ENCODE results near the gene PLA2G15.

DNA sequence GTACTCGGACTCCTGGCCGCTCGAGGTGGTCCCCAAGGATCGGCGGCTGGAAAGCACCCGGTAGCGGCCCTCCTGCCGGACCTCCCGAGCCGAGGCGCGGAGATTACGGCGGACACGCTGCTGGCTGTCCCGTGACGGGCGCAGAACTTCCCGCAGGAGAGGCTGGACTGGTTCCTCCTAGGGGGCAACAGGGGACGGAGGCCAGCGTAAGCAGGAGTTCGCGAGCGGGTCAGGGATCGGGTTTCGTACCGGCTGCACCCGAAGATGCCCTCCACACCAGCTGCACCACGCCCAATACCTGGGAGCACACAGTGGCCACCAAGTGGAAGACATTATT lies 65.2 kb downstream of the PLA2G15 start:
- TF ChIP-seq POLR2AphosphoS5 (IDR thresholded peaks at IDR 0.05; ENCODE audit: low read depth) (no peak), GABPA (IDR thresholded peaks at IDR 0.05; ENCODE audit: low read depth) (no peak), SPI1 (IDR thresholded peaks at IDR 0.05; ENCODE audit: borderline replicate concordance, low read depth) (no peak)
- TF ChIP-seq, protein P1, sequence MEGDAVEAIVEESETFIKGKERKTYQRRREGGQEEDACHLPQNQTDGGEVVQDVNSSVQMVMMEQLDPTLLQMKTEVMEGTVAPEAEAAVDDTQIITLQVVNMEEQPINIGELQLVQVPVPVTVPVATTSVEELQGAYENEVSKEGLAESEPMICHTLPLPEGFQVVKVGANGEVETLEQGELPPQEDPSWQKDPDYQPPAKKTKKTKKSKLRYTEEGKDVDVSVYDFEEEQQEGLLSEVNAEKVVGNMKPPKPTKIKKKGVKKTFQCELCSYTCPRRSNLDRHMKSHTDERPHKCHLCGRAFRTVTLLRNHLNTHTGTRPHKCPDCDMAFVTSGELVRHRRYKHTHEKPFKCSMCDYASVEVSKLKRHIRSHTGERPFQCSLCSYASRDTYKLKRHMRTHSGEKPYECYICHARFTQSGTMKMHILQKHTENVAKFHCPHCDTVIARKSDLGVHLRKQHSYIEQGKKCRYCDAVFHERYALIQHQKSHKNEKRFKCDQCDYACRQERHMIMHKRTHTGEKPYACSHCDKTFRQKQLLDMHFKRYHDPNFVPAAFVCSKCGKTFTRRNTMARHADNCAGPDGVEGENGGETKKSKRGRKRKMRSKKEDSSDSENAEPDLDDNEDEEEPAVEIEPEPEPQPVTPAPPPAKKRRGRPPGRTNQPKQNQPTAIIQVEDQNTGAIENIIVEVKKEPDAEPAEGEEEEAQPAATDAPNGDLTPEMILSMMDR (IDR thresholded peaks at IDR 0.05; ENCODE audit: insufficient read depth, low read length) = no peak
- TF ChIP-seq, protein P2, sequence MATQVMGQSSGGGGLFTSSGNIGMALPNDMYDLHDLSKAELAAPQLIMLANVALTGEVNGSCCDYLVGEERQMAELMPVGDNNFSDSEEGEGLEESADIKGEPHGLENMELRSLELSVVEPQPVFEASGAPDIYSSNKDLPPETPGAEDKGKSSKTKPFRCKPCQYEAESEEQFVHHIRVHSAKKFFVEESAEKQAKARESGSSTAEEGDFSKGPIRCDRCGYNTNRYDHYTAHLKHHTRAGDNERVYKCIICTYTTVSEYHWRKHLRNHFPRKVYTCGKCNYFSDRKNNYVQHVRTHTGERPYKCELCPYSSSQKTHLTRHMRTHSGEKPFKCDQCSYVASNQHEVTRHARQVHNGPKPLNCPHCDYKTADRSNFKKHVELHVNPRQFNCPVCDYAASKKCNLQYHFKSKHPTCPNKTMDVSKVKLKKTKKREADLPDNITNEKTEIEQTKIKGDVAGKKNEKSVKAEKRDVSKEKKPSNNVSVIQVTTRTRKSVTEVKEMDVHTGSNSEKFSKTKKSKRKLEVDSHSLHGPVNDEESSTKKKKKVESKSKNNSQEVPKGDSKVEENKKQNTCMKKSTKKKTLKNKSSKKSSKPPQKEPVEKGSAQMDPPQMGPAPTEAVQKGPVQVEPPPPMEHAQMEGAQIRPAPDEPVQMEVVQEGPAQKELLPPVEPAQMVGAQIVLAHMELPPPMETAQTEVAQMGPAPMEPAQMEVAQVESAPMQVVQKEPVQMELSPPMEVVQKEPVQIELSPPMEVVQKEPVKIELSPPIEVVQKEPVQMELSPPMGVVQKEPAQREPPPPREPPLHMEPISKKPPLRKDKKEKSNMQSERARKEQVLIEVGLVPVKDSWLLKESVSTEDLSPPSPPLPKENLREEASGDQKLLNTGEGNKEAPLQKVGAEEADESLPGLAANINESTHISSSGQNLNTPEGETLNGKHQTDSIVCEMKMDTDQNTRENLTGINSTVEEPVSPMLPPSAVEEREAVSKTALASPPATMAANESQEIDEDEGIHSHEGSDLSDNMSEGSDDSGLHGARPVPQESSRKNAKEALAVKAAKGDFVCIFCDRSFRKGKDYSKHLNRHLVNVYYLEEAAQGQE (IDR thresholded peaks at IDR 0.05; ENCODE audit: insufficient replicate concordance, low read depth) = no peak
